ENCODE measurements around the gene IFI16.
"Not testable (repeated sequence)": the region's sequence is repeated elsewhere in the genome, so short reads cannot be mapped to it uniquely, and the experiment has no call there.

Gene IFI16

GRCh38 chr1:159010391-159010790, 684 bp downstream of the IFI16 start:
- Histone ChIP-seq H3K27me3 (ENCODE audit: insufficient read depth, low read length, poor library complexity) (no peaks in the 10 kb centered on the region), H3K36me3 (ENCODE audit: insufficient read depth, low read length) (peaks cover 18% of the 10 kb centered on the region), H3K9me3 (ENCODE audit: insufficient read depth, low read length, severe bottlenecking) (no peaks in the 10 kb centered on the region), H3K4me3 (ENCODE audit: low read depth in 1 of 2, low read length in 2 of 2) (peak overlapping the region; percentile 64 to 69), H3K4me2 (ENCODE audit: insufficient read depth, low read length) (peak overlapping the region; percentile 62), H3K27ac (ENCODE audit: low read length) (peak overlapping the region; percentile 97), H3K79me2 (ENCODE audit: insufficient read depth, low read length) (peaks cover 63% of the 10 kb centered on the region), H3K4me1 (ENCODE audit: insufficient read depth, low read length) (peaks cover 50% of the 10 kb centered on the region), H2AFZ (ENCODE audit: low read depth, low read length) (no peak overlapping the region), H3K9ac (ENCODE audit: low read depth, low read length) (peak overlapping the region; percentile 82), H4K20me1 (ENCODE audit: insufficient read depth, low read length) (no peaks in the 10 kb centered on the region)
- ATAC-seq (ENCODE audit: insufficient read depth, low read depth) (no peak), DNase-seq (no peak)
- TF ChIP-seq EZH2 (IDR thresholded peaks at IDR 0.05; ENCODE audit: borderline replicate concordance, low read depth, low read length, severe bottlenecking) = no peak
- no peak for TF ChIP-seq CTCF (IDR thresholded peaks at IDR 0.05; ENCODE audit: borderline replicate concordance, extremely low read depth, low read length, poor library complexity, severe bottlenecking)

- Histone ChIP-seq H3K4me3 (ENCODE audit: low read depth in 1 of 2, low read length in 2 of 2) (peak overlapping the region; percentile 64 to 69), H3K4me1 (ENCODE audit: insufficient read depth, low read length) (peaks cover 56% of the 10 kb centered on the region), H3K9ac (ENCODE audit: low read depth, low read length) (peak overlapping the region; percentile 82)
These were observed 1.3 kb downstream of the IFI16 start for GRCh38 chr1:159011001-159011400.

GRCh38 chr1:159011751-159012150, 2.0 kb downstream of the IFI16 start:
- TF ChIP-seq EZH2 (IDR thresholded peaks at IDR 0.05; ENCODE audit: borderline replicate concordance, low read depth, low read length, severe bottlenecking) = no peak
- no peak for TF ChIP-seq CTCF (IDR thresholded peaks at IDR 0.05; ENCODE audit: borderline replicate concordance, extremely low read depth, low read length, poor library complexity, severe bottlenecking)
- ATAC-seq (ENCODE audit: insufficient read depth, low read depth) (no peak), DNase-seq (no peak)
- Histone ChIP-seq H3K27me3 (ENCODE audit: insufficient read depth, low read length, poor library complexity) (no peaks in the 10 kb centered on the region), H2AFZ (ENCODE audit: low read depth, low read length) (no peak overlapping the region), H4K20me1 (ENCODE audit: insufficient read depth, low read length) (peaks cover under 1% of the 10 kb centered on the region; the same call in 1 of the 2 replicates), H3K36me3 (ENCODE audit: insufficient read depth, low read length) (peaks cover 32% of the 10 kb centered on the region), H3K9ac (ENCODE audit: low read depth, low read length) (peak overlapping the region; percentile 82), H3K4me2 (ENCODE audit: insufficient read depth, low read length) (peak overlapping the region; percentile 62), H3K4me3 (ENCODE audit: low read depth in 1 of 2, low read length in 2 of 2) (peak overlapping the region; percentile 64 to 69; a peak in 3 of 4 replicates), H3K27ac (ENCODE audit: low read length) (peak overlapping the region; percentile 97), H3K79me2 (ENCODE audit: insufficient read depth, low read length) (peaks cover 77% of the 10 kb centered on the region), H3K9me3 (ENCODE audit: insufficient read depth, low read length, severe bottlenecking) (no peaks in the 10 kb centered on the region), H3K4me1 (ENCODE audit: insufficient read depth, low read length) (peaks cover 63% of the 10 kb centered on the region)

More at GRCh38 chr1:159011001-159011400, 1.3 kb downstream of the IFI16 start:
- not testable (repeated sequence) for H2AFZ ChIP-seq (ENCODE audit: low read depth, low read length); ATAC-seq (ENCODE audit: insufficient read depth, low read depth); H3K9me3 ChIP-seq (ENCODE audit: insufficient read depth, low read length, severe bottlenecking); H4K20me1 ChIP-seq (ENCODE audit: insufficient read depth, low read length); H3K27me3 ChIP-seq (ENCODE audit: insufficient read depth, low read length, poor library complexity)
- Histone ChIP-seq H3K36me3 (ENCODE audit: insufficient read depth, low read length) (peaks cover 24% of the 10 kb centered on the region), H3K4me2 (ENCODE audit: insufficient read depth, low read length) (peak overlapping the region; percentile 62), H3K79me2 (ENCODE audit: insufficient read depth, low read length) (peaks cover 70% of the 10 kb centered on the region), H3K27ac (ENCODE audit: low read length) (peak overlapping the region; percentile 97)
- peak; percentile 51 for DNase-seq

- Histone ChIP-seq H3K9me3 (ENCODE audit: insufficient read depth, low read length, severe bottlenecking) (no peaks in the 10 kb centered on the region), H3K9ac (ENCODE audit: low read depth, low read length) (peak overlapping the region; percentile 82), H3K36me3 (ENCODE audit: insufficient read depth, low read length) (peaks cover 37% of the 10 kb centered on the region), H3K4me3 (ENCODE audit: low read depth in 1 of 2, low read length in 2 of 2) (peak overlapping the region; percentile 64 to 69), H3K27ac (ENCODE audit: low read length) (peak overlapping the region; percentile 97), H3K4me1 (ENCODE audit: insufficient read depth, low read length) (peaks cover 68% of the 10 kb centered on the region), H3K27me3 (ENCODE audit: insufficient read depth, low read length, poor library complexity) (no peaks in the 10 kb centered on the region), H2AFZ (ENCODE audit: low read depth, low read length) (no peak overlapping the region), H3K79me2 (ENCODE audit: insufficient read depth, low read length) (peaks cover 83% of the 10 kb centered on the region), H3K4me2 (ENCODE audit: insufficient read depth, low read length) (peak overlapping the region; percentile 62), H4K20me1 (ENCODE audit: insufficient read depth, low read length) (peaks cover 5% of the 10 kb centered on the region; the same call in 1 of the 2 replicates)
- DNase-seq = peak; percentile 84
- ATAC-seq (ENCODE audit: insufficient read depth, low read depth) = peak; percentile 52
- TF ChIP-seq CTCF (IDR thresholded peaks at IDR 0.05; ENCODE audit: borderline replicate concordance, extremely low read depth, low read length, poor library complexity, severe bottlenecking) (no peak), EZH2 (IDR thresholded peaks at IDR 0.05; ENCODE audit: borderline replicate concordance, low read depth, low read length, severe bottlenecking) (no peak)
These were observed 2.8 kb downstream of the IFI16 start for GRCh38 chr1:159012495-159012894.

Measured in DND-41 (cell line).